Skeletal muscle cell (primary cell): ENCODE data around the gene NBEA.
A peak's percentile ranks its signal among the peaks of the same experiment; 100 is the strongest.

ENCODE experiments used
- DNase-seq: peaks from one replicate; pipeline ENCODE4 v3.0.0-alpha.2; 2010; ENCODE audit warnings: low read depth
- H3K4me3 ChIP-seq: 2 replicates; pipeline ENCODE4 v1.5.1; 2011; ENCODE audit warnings: low read depth, mild to moderate bottlenecking, control low read depth, low read length, moderate library complexity

The NBEA gene

GRCh38 chr13:35597451-35597850 is 655.4 kb downstream of the NBEA start:
- H3K4me3 ChIP-seq = no peak overlapping the region
- DNase-seq = no peak

DNA sequence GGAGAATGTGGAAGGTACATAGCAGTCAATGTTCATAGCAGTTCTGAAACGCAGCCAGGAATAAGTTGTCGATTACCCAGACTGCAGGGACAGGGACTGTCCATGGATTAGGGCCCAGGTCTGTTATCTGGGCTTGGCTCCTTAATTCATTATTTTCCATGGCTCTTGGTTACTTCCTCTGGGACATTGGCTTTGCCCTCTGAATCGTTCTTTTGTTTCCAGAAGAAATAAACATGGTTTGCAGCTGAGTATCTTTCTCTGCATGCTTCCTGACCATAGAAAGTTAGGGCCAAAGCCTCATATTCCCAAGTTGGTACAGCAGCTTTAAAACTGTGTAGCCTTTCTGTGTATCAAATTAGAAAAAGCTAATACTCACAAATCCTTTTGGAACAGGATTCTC is 656.2 kb downstream of the NBEA start:
- no peak overlapping the region for H3K4me3 ChIP-seq
- DNase-seq = no peak

- H3K4me3 ChIP-seq = no peak overlapping the region
- no peak for DNase-seq
These were observed 656.8 kb downstream of the NBEA start for GRCh38 chr13:35598790-35599369.

- no peak overlapping the region for H3K4me3 ChIP-seq
- DNase-seq = no peak
These were observed 657.3 kb downstream of the NBEA start for GRCh38 chr13:35599384-35599783.

DNA sequence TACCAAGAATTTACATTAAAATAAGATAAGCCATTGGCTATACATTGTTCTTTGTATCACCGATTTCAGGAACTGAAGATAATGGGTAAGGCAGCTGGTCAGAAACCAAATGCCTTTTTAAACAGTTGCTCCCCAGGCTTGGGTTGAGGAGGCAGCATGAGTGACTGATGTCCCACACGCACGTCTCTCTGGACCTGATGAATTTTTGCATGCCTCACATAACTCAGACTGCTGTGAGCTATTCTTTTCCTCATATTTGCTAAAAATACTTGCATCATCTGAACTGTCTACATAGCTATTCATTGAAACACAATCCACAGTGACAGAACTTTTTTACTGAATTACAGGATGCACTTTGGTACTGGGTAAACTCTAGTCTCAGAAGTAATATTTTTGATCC is 658.1 kb downstream of the NBEA start:
- DNase-seq = peak; percentile 10
- H3K4me3 ChIP-seq = no peak overlapping the region

DNA sequence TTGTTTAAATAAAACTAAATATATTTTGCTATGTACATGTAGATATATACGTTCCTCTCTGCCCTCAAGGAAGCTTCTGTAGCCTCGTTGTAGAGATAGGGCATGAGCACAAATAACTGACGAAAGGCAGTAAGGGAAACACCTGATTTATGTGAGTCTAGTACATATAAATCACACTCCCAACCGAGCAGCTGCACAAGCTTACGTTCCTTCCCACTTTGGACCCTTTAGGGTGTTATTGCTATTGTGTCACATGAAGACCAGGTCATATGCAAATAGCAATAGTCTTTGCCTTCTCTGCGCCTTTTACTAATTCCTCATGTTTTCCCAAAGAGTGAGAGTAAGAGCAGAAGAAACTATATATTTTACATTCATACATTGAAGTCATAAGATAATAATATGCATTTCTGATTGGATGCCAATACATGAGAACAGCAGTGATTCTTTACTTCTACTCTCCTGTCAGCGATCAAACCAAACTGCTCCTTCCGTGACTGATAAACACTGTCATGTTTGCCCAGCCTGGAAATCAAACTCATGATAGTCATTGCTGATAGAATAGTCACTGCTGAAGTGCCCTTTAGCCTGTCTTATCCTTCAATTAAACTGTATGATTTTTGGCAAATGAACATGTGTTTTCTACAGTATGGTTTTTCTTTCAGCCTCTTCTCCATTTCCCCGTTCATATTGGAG is 661.7 kb downstream of the NBEA start:
- no peak for DNase-seq

DNA sequence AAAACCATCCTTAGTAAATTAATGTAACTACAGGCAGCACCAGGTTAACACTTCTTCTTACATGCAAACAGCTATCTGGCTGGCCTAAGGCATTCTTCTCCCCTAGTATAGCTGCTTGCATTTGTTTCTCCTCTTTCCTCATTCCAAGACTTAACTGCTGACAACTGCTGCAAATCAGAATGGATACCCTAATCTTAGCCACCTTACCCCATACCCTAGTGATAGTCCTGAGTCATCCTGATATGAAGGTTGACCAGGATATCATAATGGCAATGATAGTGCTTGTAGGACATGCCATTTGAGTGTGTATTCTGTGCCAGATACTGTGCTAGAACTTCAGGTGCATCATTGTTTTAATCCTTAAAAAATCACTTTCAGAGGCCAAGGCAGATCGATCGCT is 672.6 kb downstream of the NBEA start:
- no peak for DNase-seq
- H3K4me3 ChIP-seq = no peak overlapping the region

More for the DNA sequence above, 661.7 kb downstream of the NBEA start:
- no peak overlapping the region for H3K4me3 ChIP-seq

GRCh38 chr13:35617420-35617819 is 675.4 kb downstream of the NBEA start:
- DNase-seq = no peak
- no peak overlapping the region for H3K4me3 ChIP-seq

DNA sequence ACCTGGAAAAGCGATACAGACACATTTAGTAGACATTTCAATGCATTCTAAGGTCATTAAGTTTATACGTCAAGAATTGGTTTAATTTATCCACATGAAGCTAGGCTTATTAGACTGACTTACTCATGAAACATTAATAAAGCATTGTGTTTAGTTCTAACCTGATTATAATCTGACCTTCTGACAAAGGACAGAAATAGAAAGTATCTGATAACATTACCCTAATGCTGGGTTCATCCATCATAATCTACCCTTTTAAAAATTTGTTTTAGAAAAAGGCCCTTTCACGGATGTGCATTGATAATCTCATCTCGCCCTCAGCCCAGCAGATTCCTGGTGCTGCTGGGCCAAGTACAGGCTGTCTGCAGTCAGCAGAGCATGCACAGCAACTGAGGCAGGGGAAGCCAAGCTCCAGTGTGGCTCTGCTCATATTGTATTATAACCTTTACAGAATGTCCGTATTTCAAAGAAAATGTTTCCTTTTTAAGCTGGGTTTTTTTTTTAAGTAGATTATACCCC is 676.6 kb downstream of the NBEA start:
- H3K4me3 ChIP-seq = no peak overlapping the region
- no peak for DNase-seq

DNA sequence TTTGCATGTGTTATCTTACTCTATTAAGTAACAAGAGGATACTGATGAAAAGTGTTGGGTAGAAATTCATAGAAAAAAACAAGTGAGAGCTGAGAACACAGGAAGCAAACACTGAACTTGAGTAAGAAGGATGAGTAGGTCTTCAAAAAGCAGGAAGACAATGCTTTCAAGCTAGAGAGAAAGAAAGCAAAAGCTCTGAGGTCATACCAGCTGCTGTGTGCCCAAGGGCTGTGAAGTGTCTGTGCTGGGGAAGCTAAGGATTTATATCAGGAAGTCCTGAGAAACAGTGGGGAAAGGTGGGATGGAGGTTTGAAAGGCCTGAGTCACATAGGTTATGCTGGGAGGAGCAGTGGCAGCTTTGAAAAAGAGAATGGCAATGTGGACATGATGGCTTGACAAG is 679.9 kb downstream of the NBEA start:
- H3K4me3 ChIP-seq = no peak overlapping the region
- DNase-seq = peak; percentile 8

- H3K4me3 ChIP-seq = no peak overlapping the region
- DNase-seq = no peak
These were observed 687.0 kb downstream of the NBEA start for GRCh38 chr13:35629026-35629425.

DNA sequence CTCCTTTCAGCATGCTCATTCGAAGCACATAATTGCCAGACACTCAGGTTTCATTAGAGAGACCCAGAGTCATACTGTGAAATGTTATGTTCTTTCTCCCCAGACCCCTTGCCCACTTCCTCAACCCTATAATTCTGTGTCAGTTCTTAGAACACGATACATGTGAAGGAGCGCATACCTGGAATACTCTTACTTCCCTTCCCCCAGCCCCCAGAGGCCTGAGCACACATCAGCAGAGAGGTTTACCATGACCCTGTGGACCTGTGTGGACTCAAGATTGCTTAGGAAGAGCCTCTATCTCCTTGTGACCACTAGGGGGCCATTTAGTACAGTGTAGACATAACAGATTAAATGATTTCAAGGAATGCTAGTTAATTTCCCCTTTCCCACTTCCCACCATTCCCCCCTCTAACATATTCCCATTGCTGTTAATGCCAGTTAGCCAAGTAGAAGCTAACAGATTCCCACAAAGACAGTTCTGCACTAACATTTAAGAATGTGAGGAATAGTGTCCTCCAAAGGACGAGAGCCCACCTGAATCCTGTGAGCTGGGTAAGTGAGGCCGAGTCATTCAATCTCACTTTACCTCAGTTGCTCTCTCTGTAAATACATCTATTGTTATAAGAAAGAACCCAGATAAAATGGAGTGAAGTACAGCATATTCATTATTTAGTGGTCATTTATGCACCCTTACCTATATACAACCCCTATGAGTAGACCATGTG is 688.6 kb downstream of the NBEA start:
- H3K4me3 ChIP-seq = no peak overlapping the region
- peak; percentile 37 for DNase-seq

DNA sequence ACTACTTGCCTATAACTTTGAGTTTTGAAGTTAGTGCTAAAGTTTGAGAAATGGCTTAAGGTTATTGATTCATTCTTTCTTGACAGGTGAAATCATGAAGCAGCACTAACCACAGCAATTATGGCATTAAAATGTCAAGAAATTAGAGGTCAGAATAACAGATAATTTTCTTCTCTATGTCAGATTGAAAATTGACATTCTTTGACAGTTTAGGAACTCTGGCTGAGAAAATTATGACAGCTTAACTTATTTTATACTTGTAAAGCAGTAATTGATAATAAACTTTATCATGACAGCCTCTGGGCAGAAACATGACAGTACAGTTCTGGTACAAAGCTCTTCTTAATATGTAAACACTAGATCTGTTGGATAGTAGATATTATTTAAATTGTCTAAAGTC is 689.6 kb downstream of the NBEA start:
- no peak for DNase-seq
- no peak overlapping the region for H3K4me3 ChIP-seq

DNA sequence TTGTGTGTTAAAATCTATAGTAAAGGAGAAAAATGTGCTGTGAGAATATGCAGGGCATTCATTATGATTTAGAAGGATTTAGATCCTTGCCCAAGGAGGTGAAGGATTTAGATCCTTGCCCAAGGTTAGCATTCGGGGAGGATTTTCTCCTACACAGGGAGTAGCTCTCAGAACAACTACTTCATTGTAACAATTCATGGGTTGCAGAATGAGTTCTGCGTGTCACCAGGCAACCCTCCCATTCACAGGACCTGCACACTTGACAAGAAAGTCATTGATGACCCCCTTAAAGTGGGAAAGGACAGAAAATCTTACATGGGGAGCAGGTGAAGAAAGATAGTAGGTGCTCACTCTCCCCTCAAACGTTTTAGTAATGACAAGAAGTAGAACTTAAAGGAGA is 701.6 kb downstream of the NBEA start:
- H3K4me3 ChIP-seq = no peak overlapping the region
- DNase-seq = no peak

- no peak for DNase-seq
- H3K4me3 ChIP-seq = no peak overlapping the region
These were observed 704.1 kb downstream of the NBEA start for GRCh38 chr13:35646056-35646774.

GRCh38 chr13:35648201-35648600 is 706.1 kb downstream of the NBEA start:
- peak; percentile 12 for DNase-seq
- no peak overlapping the region for H3K4me3 ChIP-seq

GRCh38 chr13:35649162-35649561 is 707.1 kb downstream of the NBEA start:
- peak; percentile 20 for DNase-seq
- H3K4me3 ChIP-seq = no peak overlapping the region

DNA sequence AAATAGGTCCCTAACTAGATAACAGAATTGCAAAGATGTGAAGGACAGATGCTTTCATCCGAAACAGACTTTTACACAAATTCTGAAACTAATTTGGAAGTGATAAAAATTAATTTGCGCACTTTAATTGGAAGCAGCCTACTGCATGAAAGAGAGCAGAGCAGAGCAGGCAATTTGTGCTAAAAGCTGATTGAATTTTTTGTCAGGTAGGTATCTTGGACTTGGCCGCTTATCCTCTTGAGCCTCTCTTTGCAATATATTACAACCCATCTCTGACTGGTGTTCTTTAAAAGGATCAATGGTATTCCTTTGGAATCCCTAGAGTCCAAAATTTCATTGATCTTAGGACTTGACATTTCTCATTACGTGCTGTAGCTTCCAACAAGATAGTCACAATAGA is 717.7 kb downstream of the NBEA start:
- no peak overlapping the region for H3K4me3 ChIP-seq
- no peak for DNase-seq

GRCh38 chr13:35664747-35665146 is 722.7 kb downstream of the NBEA start:
- no peak overlapping the region for H3K4me3 ChIP-seq
- no peak for DNase-seq

DNA sequence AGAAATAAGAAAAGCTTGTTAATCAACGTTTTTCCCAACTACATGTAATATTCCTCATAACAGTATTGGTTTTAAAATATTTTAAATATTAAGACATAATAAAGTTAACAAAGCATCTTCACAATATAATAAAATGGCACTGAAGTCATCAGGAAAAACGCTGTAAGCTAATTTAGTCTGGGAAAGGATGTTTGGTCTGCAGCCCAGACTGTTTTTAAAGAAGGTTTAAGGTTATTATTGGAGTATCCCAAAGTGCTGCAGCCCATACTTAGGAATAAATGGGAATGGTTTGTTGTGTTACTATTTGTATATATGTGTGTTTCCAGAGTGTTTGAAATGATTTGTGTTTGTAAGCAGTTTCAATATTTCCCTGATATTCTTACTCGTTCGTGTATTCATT is 727.3 kb downstream of the NBEA start:
- H3K4me3 ChIP-seq = no peak overlapping the region
- no peak for DNase-seq
